Measurements from ENCODE around the gene LNPK.
"Not testable (repeated sequence)": the region's sequence is repeated elsewhere in the genome, so short reads cannot be mapped to it uniquely, and the experiment has no call there.

LNPK gene

DNA sequence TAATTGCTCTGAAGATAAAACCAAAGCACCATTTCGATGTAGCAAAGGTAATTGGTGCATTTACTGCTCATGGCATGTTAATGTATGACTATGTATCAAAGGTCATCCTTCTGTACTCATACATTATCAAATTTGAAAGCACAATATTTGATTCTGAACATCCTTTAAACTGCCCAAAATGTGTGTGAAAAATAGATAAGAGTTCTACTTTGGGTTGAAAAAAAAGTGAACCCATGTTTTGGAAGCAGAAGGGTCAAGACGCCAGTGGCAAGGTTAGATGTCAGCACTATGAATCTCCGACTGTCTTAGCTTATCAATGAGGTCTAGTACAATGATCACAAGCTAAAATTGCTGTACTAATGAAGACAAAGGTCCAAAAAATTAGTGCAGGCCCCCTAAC lies 83.1 kb downstream of the LNPK start:
- no peak overlapping the region for H2AK5ac ChIP-seq (ENCODE audit: low read length, severe bottlenecking)
- no peak overlapping the region for H3K18ac ChIP-seq (ENCODE audit: low read depth in 1 of 2, low read length in 2 of 2)
- H3K27ac ChIP-seq (ENCODE audit: low read length, poor library complexity, severe bottlenecking): no peak overlapping the region
- H2BK5ac ChIP-seq (ENCODE audit: low read depth, low read length, poor library complexity, severe bottlenecking): no peak overlapping the region
- H3K79me1 ChIP-seq (replicated peaks; ENCODE audit: low read length, poor library complexity, severe bottlenecking): no peaks in the 10 kb centered on the region
- no peaks in the 10 kb centered on the region for H3K4me1 ChIP-seq (ENCODE audit: control insufficient read depth, insufficient read depth, low read depth, low read length)
- no peak overlapping the region for H3K4ac ChIP-seq (ENCODE audit: low read depth in 1 of 2, low read length in 2 of 2)
- no peak overlapping the region for H4K8ac ChIP-seq (ENCODE audit: low read length)
- no peaks in the 10 kb centered on the region for H3K9me3 ChIP-seq (ENCODE audit: control insufficient read depth, low read length)
- no peak overlapping the region for H3K23ac ChIP-seq (ENCODE audit: low read length in 2 of 2)
- 100% methylated on average over 2 of the region's 3 CpGs for WGBS
- no peak overlapping the region for H2BK120ac ChIP-seq (ENCODE audit: low read depth, low read length)
- no peak overlapping the region for H3K9ac ChIP-seq (ENCODE audit: low read length)
- H2BK12ac ChIP-seq (ENCODE audit: low read length in 2 of 2): no peak overlapping the region
- H2BK15ac ChIP-seq (ENCODE audit: low read depth, poor library complexity, severe bottlenecking): no peak overlapping the region
- no peak overlapping the region for H2AFZ ChIP-seq (ENCODE audit: low read depth, low read length)
- no peaks in the 10 kb centered on the region for H3K27me3 ChIP-seq (ENCODE audit: control insufficient read depth in 1 of 2, insufficient read depth in 1 of 2, low read length in 2 of 2)
- no peak overlapping the region for H3K14ac ChIP-seq (ENCODE audit: low read length in 2 of 2)
- no peak overlapping the region for H4K91ac ChIP-seq (ENCODE audit: low read length)
- no peak for DNase-seq
- H3K4me2 ChIP-seq (ENCODE audit: low read length, poor library complexity, severe bottlenecking): no peak overlapping the region
- H3K36me3 ChIP-seq (ENCODE audit: control insufficient read depth in 1 of 2, insufficient read depth in 2 of 2, low read depth in 1 of 2, low read length in 2 of 2): no peaks in the 10 kb centered on the region
- H3K4me3 ChIP-seq (ENCODE audit: insufficient read depth in 1 of 2, low read depth in 1 of 2, low read length in 2 of 2): no peak overlapping the region

DNA sequence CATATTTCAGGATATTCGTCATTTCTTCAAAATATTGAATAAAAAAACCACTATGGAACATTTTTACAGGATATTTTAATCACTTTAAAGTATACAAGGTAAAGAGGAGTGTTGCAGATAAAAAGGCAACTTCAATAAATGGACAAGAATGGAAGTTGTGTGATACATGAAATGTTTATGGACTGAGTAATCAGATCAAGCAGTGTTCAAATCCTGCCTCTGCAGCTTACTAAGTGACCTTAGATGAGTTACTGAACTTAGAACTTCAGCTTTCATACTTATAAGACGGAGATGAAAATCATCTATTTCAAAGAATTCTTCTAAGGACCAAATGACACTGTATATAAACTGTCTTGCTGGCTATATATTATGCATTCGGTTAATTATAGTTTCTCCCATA lies 87.2 kb downstream of the LNPK start:
- Histone ChIP-seq H3K23ac (ENCODE audit: low read length in 2 of 2) (no peak overlapping the region), H3K36me3 (ENCODE audit: control insufficient read depth in 1 of 2, insufficient read depth in 2 of 2, low read depth in 1 of 2, low read length in 2 of 2) (no peaks in the 10 kb centered on the region), H2BK12ac (ENCODE audit: low read length in 2 of 2) (no peak overlapping the region), H2BK5ac (ENCODE audit: low read depth, low read length, poor library complexity, severe bottlenecking) (no peak overlapping the region), H2AK5ac (ENCODE audit: low read length, severe bottlenecking) (no peak overlapping the region), H2BK120ac (ENCODE audit: low read depth, low read length) (no peak overlapping the region), H3K4ac (ENCODE audit: low read depth in 1 of 2, low read length in 2 of 2) (no peak overlapping the region), H3K79me1 (replicated peaks; ENCODE audit: low read length, poor library complexity, severe bottlenecking) (no peaks in the 10 kb centered on the region), H3K18ac (ENCODE audit: low read depth in 1 of 2, low read length in 2 of 2) (no peak overlapping the region), H4K91ac (ENCODE audit: low read length) (no peak overlapping the region), H3K27ac (ENCODE audit: low read length, poor library complexity, severe bottlenecking) (no peak overlapping the region), H3K9me3 (ENCODE audit: control insufficient read depth, low read length) (no peaks in the 10 kb centered on the region), H3K9ac (ENCODE audit: low read length) (no peak overlapping the region), H3K4me3 (ENCODE audit: insufficient read depth in 1 of 2, low read depth in 1 of 2, low read length in 2 of 2) (no peak overlapping the region), H4K8ac (ENCODE audit: low read length) (no peak overlapping the region), H3K14ac (ENCODE audit: low read length in 2 of 2) (no peak overlapping the region), H3K4me1 (ENCODE audit: control insufficient read depth, insufficient read depth, low read depth, low read length) (no peaks in the 10 kb centered on the region), H3K27me3 (ENCODE audit: control insufficient read depth in 1 of 2, insufficient read depth in 1 of 2, low read length in 2 of 2) (no peaks in the 10 kb centered on the region), H3K4me2 (ENCODE audit: low read length, poor library complexity, severe bottlenecking) (no peak overlapping the region), H2AFZ (ENCODE audit: low read depth, low read length) (no peak overlapping the region), H2BK15ac (ENCODE audit: low read depth, poor library complexity, severe bottlenecking) (no peak overlapping the region)
- no CpG with 5 or more reads among the region's 3 CpGs for WGBS
- no peak for DNase-seq

DNA sequence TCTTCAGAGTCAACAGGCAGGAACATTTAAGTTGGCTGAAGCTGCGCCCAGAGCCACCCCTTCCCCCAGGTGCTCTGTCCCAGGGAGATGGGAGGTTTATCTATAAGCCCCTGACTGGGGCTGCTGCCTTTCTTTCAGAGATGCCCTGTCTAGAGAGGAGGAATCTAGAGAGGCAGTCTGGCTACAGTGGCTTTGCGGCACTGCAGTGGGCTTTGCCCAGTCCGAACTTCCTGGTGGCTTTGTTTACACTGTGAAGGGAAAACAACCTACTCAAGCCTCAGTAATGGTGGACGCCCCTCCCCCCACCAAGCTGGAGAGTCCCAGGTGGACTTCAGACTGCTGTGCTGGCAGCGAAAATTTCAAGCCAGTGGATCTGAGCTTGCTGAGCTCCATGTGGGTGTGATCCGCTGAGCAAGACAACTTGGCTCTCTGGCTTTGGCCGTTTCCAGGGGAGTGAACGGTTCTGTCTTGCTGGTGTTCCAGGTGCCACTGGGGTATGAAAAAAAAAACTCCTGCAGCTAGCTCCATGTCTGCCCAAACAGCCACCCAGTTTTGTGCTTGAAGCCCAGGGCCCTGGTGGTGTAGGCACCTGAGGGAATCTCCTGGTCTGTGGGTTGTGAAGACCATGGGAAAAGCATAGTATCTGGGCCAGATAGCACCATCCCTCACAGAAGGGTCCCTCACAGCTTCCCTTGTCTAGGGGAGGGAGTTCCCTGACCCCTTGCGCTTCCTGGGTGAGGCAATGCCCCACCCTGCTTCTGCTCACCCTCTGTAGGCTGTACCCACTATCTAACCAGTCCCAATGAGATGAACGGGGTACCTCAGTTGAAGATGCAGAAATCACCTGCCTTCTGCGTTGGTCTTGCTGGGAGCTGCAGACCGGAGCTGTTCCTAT lies 88.0 kb downstream of the LNPK start:
- not testable (repeated sequence) for H3K14ac ChIP-seq (ENCODE audit: low read length in 2 of 2); H3K9me3 ChIP-seq (ENCODE audit: control insufficient read depth, low read length); H3K9ac ChIP-seq (ENCODE audit: low read length); DNase-seq; H4K8ac ChIP-seq (ENCODE audit: low read length); H3K4me1 ChIP-seq (ENCODE audit: control insufficient read depth, insufficient read depth, low read depth, low read length); H2BK15ac ChIP-seq (ENCODE audit: low read depth, poor library complexity, severe bottlenecking); H2BK120ac ChIP-seq (ENCODE audit: low read depth, low read length); H4K91ac ChIP-seq (ENCODE audit: low read length); H3K4me3 ChIP-seq (ENCODE audit: insufficient read depth in 1 of 2, low read depth in 1 of 2, low read length in 2 of 2); H3K4ac ChIP-seq (ENCODE audit: low read depth in 1 of 2, low read length in 2 of 2); H2BK12ac ChIP-seq (ENCODE audit: low read length in 2 of 2); H3K4me2 ChIP-seq (ENCODE audit: low read length, poor library complexity, severe bottlenecking); H3K79me1 ChIP-seq (replicated peaks; ENCODE audit: low read length, poor library complexity, severe bottlenecking); H3K27ac ChIP-seq (ENCODE audit: low read length, poor library complexity, severe bottlenecking); H3K18ac ChIP-seq (ENCODE audit: low read depth in 1 of 2, low read length in 2 of 2); H2BK5ac ChIP-seq (ENCODE audit: low read depth, low read length, poor library complexity, severe bottlenecking); H2AFZ ChIP-seq (ENCODE audit: low read depth, low read length); H3K23ac ChIP-seq (ENCODE audit: low read length in 2 of 2); H3K36me3 ChIP-seq (ENCODE audit: control insufficient read depth in 1 of 2, insufficient read depth in 2 of 2, low read depth in 1 of 2, low read length in 2 of 2); H2AK5ac ChIP-seq (ENCODE audit: low read length, severe bottlenecking); H3K27me3 ChIP-seq (ENCODE audit: control insufficient read depth in 1 of 2, insufficient read depth in 1 of 2, low read length in 2 of 2)
- WGBS: 93% methylated on average over 11 of the region's 12 CpGs

DNA sequence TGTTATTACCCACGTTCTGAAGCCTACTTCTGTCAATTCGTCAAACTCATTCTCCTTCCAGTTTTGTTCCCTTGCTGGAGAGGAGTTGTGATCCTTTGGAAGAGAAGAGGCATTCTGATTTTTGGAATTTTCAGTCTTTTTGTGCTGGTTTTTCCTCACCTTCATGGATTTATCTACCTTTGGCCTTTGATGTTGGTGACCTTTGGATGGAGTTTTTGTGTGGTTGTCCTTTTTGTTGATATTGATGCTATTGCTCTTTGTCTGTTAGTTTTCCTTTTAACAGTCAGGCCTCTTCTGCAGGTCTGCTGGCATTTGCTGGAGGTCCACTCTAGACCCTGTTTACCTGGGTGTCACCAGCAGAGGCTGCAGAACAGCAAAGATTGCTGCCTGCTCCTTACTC lies 88.8 kb downstream of the LNPK start:
- H2AK5ac ChIP-seq (ENCODE audit: low read length, severe bottlenecking); H3K79me1 ChIP-seq (replicated peaks; ENCODE audit: low read length, poor library complexity, severe bottlenecking); H2AFZ ChIP-seq (ENCODE audit: low read depth, low read length); H3K27me3 ChIP-seq (ENCODE audit: control insufficient read depth in 1 of 2, insufficient read depth in 1 of 2, low read length in 2 of 2); H3K4ac ChIP-seq (ENCODE audit: low read depth in 1 of 2, low read length in 2 of 2); H3K9ac ChIP-seq (ENCODE audit: low read length); H2BK12ac ChIP-seq (ENCODE audit: low read length in 2 of 2); H2BK120ac ChIP-seq (ENCODE audit: low read depth, low read length); H3K4me2 ChIP-seq (ENCODE audit: low read length, poor library complexity, severe bottlenecking); H3K4me1 ChIP-seq (ENCODE audit: control insufficient read depth, insufficient read depth, low read depth, low read length); H4K8ac ChIP-seq (ENCODE audit: low read length); H3K9me3 ChIP-seq (ENCODE audit: control insufficient read depth, low read length); DNase-seq; H3K18ac ChIP-seq (ENCODE audit: low read depth in 1 of 2, low read length in 2 of 2); H3K36me3 ChIP-seq (ENCODE audit: control insufficient read depth in 1 of 2, insufficient read depth in 2 of 2, low read depth in 1 of 2, low read length in 2 of 2); H2BK5ac ChIP-seq (ENCODE audit: low read depth, low read length, poor library complexity, severe bottlenecking); H3K14ac ChIP-seq (ENCODE audit: low read length in 2 of 2); H3K27ac ChIP-seq (ENCODE audit: low read length, poor library complexity, severe bottlenecking); H2BK15ac ChIP-seq (ENCODE audit: low read depth, poor library complexity, severe bottlenecking); H3K4me3 ChIP-seq (ENCODE audit: insufficient read depth in 1 of 2, low read depth in 1 of 2, low read length in 2 of 2); H3K23ac ChIP-seq (ENCODE audit: low read length in 2 of 2); H4K91ac ChIP-seq (ENCODE audit: low read length): not testable (repeated sequence)
- WGBS: 100% methylated on average over 2 of the region's 2 CpGs
